ENCODE results near the gene SCAMP5.

SCAMP5 gene

GRCh38 chr15:74976159-74976558 lies 19.2 kb upstream of the SCAMP5 start:
- DNase-seq (ENCODE audit: low read depth in 2 of 2): no peak
- H3K4me3 ChIP-seq (replicated peaks in 1 of 2; ENCODE audit: low read depth in 2 of 2, low read length in 2 of 2): no peak overlapping the region
- no peak for TF ChIP-seq CTCF (IDR thresholded peaks at IDR 0.05; ENCODE audit: low read depth, low read length)

GRCh38 chr15:74977599-74977998 lies 17.8 kb upstream of the SCAMP5 start:
- no peak for TF ChIP-seq CTCF (IDR thresholded peaks at IDR 0.05; ENCODE audit: low read depth, low read length)
- DNase-seq (ENCODE audit: low read depth in 2 of 2): peak in 1 of 2 donors; percentile 52
- H3K4me3 ChIP-seq (replicated peaks in 1 of 2; ENCODE audit: low read depth in 2 of 2, low read length in 2 of 2): no peak overlapping the region

GRCh38 chr15:74978077-74978476 lies 17.3 kb upstream of the SCAMP5 start:
- H3K4me3 ChIP-seq (replicated peaks in 1 of 2; ENCODE audit: low read depth in 2 of 2, low read length in 2 of 2): no peak overlapping the region
- no peak for DNase-seq (ENCODE audit: low read depth in 2 of 2)
- TF ChIP-seq CTCF (IDR thresholded peaks at IDR 0.05; ENCODE audit: low read depth, low read length): no peak

- no peak overlapping the region for H3K4me3 ChIP-seq (replicated peaks in 1 of 2; ENCODE audit: low read depth in 2 of 2, low read length in 2 of 2)
- peak in 1 of 2 donors; percentile 54 for DNase-seq (ENCODE audit: low read depth in 2 of 2)
- no peak for TF ChIP-seq CTCF (IDR thresholded peaks at IDR 0.05; ENCODE audit: low read depth, low read length)
Observed at GRCh38 chr15:74978503-74978902, 16.9 kb upstream of the SCAMP5 start.

GRCh38 chr15:74982183-74982582 lies 13.2 kb upstream of the SCAMP5 start:
- no peak for TF ChIP-seq CTCF (IDR thresholded peaks at IDR 0.05; ENCODE audit: low read depth, low read length)
- no peak for DNase-seq (ENCODE audit: low read depth in 2 of 2)
- no peak overlapping the region for H3K4me3 ChIP-seq (replicated peaks in 1 of 2; ENCODE audit: low read depth in 2 of 2, low read length in 2 of 2)

- no peak for DNase-seq (ENCODE audit: low read depth in 2 of 2)
- no peak for TF ChIP-seq CTCF (IDR thresholded peaks at IDR 0.05; ENCODE audit: low read depth, low read length)
- H3K4me3 ChIP-seq (replicated peaks in 1 of 2; ENCODE audit: low read depth in 2 of 2, low read length in 2 of 2): no peak overlapping the region
Observed at GRCh38 chr15:74983725-74984231, 11.6 kb upstream of the SCAMP5 start.
